Thyroid gland (tissue), 4 donors: ENCODE data around the gene SRSF3. TPM values are rescaled to one million over a fixed set of nuclear protein-coding genes. Genes with fewer than 3 reads are reported as not detected.
"Not testable (repeated sequence)": the region's sequence is repeated elsewhere in the genome, so short reads cannot be mapped to it uniquely, and the experiment has no call there.

ENCODE experiments used
- DNase-seq, 2 donors: peaks; one replicate each; pipeline ENCODE4 v3.0.0-alpha.2; 2019
- H3K27ac ChIP-seq, 3 donors: fragments of 200-600 bp; sonication (generic); 1 replicate in 2 of 3; 2 replicates in 1 of 3; pipeline ENCODE4 v1.5.1; 2016 to 2019; ENCODE audit warnings: mild to moderate bottlenecking in 1 of 3, moderate library complexity in 1 of 3
- H3K27me3 ChIP-seq: fragments of 200-600 bp; sonication (generic); one replicate; pipeline ENCODE4 v1.5.1; 2019
- H3K36me3 ChIP-seq, 2 donors: fragments of 200-600 bp; sonication (generic); one replicate each; pipeline ENCODE4 v1.5.1; 2016 to 2019
- H3K4me1 ChIP-seq, 2 donors: fragments of 200-600 bp; sonication (generic); one replicate each; pipeline ENCODE4 v1.5.1; 2017 to 2019
- H3K4me3 ChIP-seq, 3 donors: fragments of 200-600 bp; sonication (generic); replicated peaks in 1 of 3; 1 replicate in 2 of 3; 2 replicates in 1 of 3; pipeline ENCODE4 v1.5.1; 2016; ENCODE audit warnings: mild to moderate bottlenecking in 1 of 3
- H3K9me3 ChIP-seq: fragments of 200-600 bp; sonication (generic); one replicate; pipeline ENCODE4 v1.5.1; 2017
- CTCF ChIP-seq, 6 experiments: fragments of 200-600 bp in 3 of 6; fragments of 450-650 bp in 3 of 6; sonication (generic) in 3 of 6; IDR thresholded peaks; one replicate each; pipeline ENCODE4 v1.5.1; 2016 to 2019; ENCODE audit warnings: antibody characterized with exemption in 6 of 6, mild to moderate bottlenecking in 2 of 6, inconsistent platforms in 1 of 6, moderate library complexity in 1 of 6
- POLR2A ChIP-seq, 2 donors: fragments of 450-650 bp; IDR thresholded peaks; one replicate each; pipeline ENCODE4 v1.6.1; 2017; ENCODE audit warnings: antibody characterized with exemption in 2 of 2, mild to moderate bottlenecking in 2 of 2, moderate library complexity in 1 of 2
- WGBS, 2 donors: methylation state at CpG; one replicate each; pipeline ENCODE4 v1.1.5; 2017; 5-methylcytosine and 5-hydroxymethylcytosine counted together
- intact Hi-C: fragments of 100-400 bp; cut with DNase I; formaldehyde crosslinking; loops from one replicate; pipeline ENCODE4 v1.15.1; 2023
- total RNA-seq, 4 donors: library from RNA; depleted of rRNA; stranded (reverse); fragments of >200 nt; gene quantifications; one replicate each; pipeline ENCODE4 v1.2.3, GENCODE V29; 2016

The SRSF3 gene
- total RNA-seq, 4 donors from 2014 or later, result 120 to 287 (median 144) TPM

GRCh38 chr6:36608788-36609563 lies 14.8 kb downstream of the SRSF3 start:
- DNase-seq, result peak in 1 of 2 donors; percentile 37
- intact Hi-C loops, result no loop called here
- 77 to 78% methylated on average over 5 of the region's 5 CpGs for WGBS, 2 donors

GRCh38 chr6:36609582-36609981 lies 15.4 kb downstream of the SRSF3 start:
- Histone ChIP-seq H3K4me3 (no peak overlapping the region), H3K4me1 (peaks cover 22 to 42% of the 10 kb centered on the region in 2 donors), H3K36me3 (peaks cover 35 to 44% of the 10 kb centered on the region in 2 donors), H3K27me3 (no peaks in the 10 kb centered on the region), H3K9me3 (no peaks in the 10 kb centered on the region), H3K27ac (peak overlapping the region in 1 of 3 donors; percentile 14)
- WGBS, 2 donors, result 95 to 98% methylated on average over 3 of the region's 3 CpGs
- no peak for DNase-seq
- TF ChIP-seq CTCF (IDR thresholded peaks at IDR 0.05) (no peak), POLR2A (IDR thresholded peaks at IDR 0.05) (no peak)
- intact Hi-C loops, result no loop called here

More at GRCh38 chr6:36608788-36609563, 14.8 kb downstream of the SRSF3 start:
- Histone ChIP-seq H3K4me1 (peaks cover 25 to 49% of the 10 kb centered on the region in 2 donors), H3K9me3 (no peaks in the 10 kb centered on the region), H3K4me3 (no peak overlapping the region), H3K27ac (peak overlapping the region in 1 of 3 donors; percentile 14), H3K36me3 (peaks cover 41 to 50% of the 10 kb centered on the region in 2 donors), H3K27me3 (no peaks in the 10 kb centered on the region)
- TF ChIP-seq POLR2A (IDR thresholded peaks at IDR 0.05) (no peak), CTCF (IDR thresholded peaks at IDR 0.05) (no peak)

- no peak for DNase-seq
- WGBS, 2 donors, result 90 to 96% methylated on average over 14 of the region's 14 CpGs
- H3K4me1 ChIP-seq, result peaks cover 16 to 35% of the 10 kb centered on the region in 2 donors
- intact Hi-C loops, result no loop called here
- no peak overlapping the region for H3K4me3 ChIP-seq
- H3K36me3 ChIP-seq, result peaks cover 28 to 36% of the 10 kb centered on the region in 2 donors
- H3K9me3 ChIP-seq, result no peaks in the 10 kb centered on the region
- no peaks in the 10 kb centered on the region for H3K27me3 ChIP-seq
- no peak overlapping the region for H3K27ac ChIP-seq
- TF ChIP-seq POLR2A (IDR thresholded peaks at IDR 0.05) (no peak), CTCF (IDR thresholded peaks at IDR 0.05) (no peak)
These were observed 16.1 kb downstream of the SRSF3 start for GRCh38 chr6:36610041-36610955.

GRCh38 chr6:36610956-36611336 lies 16.8 kb downstream of the SRSF3 start:
- no peaks in the 10 kb centered on the region for H3K27me3 ChIP-seq
- H3K9me3 ChIP-seq, result no peaks in the 10 kb centered on the region
- no peak for DNase-seq
- TF ChIP-seq CTCF (IDR thresholded peaks at IDR 0.05) (no peak), POLR2A (IDR thresholded peaks at IDR 0.05) (no peak)
- H3K4me3 ChIP-seq, result no peak overlapping the region
- peaks cover 16 to 29% of the 10 kb centered on the region in 2 donors for H3K4me1 ChIP-seq
- no peak overlapping the region for H3K27ac ChIP-seq
- WGBS, 2 donors, result 92 to 95% methylated on average over 1 of the region's 1 CpG
- intact Hi-C loops, result no loop called here
- peaks cover 21 to 30% of the 10 kb centered on the region in 2 donors for H3K36me3 ChIP-seq

- H3K27ac ChIP-seq, DNase-seq, H3K9me3 ChIP-seq, H3K4me3 ChIP-seq, H3K27me3 ChIP-seq, intact Hi-C loops: not testable (repeated sequence)
- 92% methylated on average over 3 of the region's 3 CpGs for WGBS, 2 donors
- Histone ChIP-seq H3K36me3 (peaks cover 14 to 25% of the 10 kb centered on the region in 2 donors), H3K4me1 (peaks cover 13 to 23% of the 10 kb centered on the region in 2 donors)
These were observed 17.5 kb downstream of the SRSF3 start for GRCh38 chr6:36611679-36612078.
